Measurements from ENCODE around the gene ERGIC3. TPM values are rescaled to one million over a fixed set of nuclear protein-coding genes. Genes with fewer than 3 reads are reported as not detected.

Gene ERGIC3
- total and polyA plus RNA-seq, 10 of the 15 experiments (the other 5 are each of a cell fraction or from before 2014, with no cell fraction given): 90.4 to 210 (median 139) TPM

DNA sequence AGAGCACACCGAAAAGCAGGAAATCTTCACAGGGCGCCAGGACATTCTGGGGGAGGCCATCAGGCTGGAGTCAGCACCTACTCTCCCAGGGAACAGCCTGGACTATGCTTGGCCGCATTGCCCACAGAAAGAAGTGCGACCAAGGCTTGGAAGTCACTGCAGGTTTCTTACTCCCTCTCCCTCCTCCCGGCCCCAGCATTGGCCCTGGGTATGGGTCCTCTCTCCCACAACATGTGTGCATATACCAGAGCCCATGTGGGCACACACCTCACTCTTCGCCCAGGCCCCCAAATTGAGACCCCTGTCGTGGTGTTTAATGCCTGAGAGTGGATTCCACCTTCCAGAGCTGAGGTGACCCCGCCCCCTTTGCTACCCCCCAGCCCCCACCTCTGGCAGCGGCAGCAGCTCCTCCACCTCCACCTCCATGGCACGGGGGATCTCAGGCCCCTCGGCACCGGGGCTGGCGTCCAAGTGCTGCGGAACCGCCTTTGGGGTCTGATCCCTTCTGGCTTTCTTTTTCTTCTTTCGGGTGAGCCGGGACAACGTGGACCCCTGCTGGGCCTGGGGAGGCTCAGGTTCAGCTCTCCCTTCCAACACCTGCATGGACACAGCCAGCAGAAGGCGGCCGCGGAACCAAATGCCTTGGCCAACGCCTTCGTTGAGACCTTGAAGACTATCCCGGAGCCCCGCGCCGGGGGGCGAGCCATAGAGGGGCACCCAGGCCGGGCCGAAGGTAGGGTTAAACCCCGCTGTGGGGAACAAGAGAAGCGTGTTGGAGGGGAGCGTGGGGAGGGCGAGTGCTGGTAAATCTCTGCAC, 58.5 kb downstream of the ERGIC3 start (continued):
- TF ChIP-seq, protein P1, sequence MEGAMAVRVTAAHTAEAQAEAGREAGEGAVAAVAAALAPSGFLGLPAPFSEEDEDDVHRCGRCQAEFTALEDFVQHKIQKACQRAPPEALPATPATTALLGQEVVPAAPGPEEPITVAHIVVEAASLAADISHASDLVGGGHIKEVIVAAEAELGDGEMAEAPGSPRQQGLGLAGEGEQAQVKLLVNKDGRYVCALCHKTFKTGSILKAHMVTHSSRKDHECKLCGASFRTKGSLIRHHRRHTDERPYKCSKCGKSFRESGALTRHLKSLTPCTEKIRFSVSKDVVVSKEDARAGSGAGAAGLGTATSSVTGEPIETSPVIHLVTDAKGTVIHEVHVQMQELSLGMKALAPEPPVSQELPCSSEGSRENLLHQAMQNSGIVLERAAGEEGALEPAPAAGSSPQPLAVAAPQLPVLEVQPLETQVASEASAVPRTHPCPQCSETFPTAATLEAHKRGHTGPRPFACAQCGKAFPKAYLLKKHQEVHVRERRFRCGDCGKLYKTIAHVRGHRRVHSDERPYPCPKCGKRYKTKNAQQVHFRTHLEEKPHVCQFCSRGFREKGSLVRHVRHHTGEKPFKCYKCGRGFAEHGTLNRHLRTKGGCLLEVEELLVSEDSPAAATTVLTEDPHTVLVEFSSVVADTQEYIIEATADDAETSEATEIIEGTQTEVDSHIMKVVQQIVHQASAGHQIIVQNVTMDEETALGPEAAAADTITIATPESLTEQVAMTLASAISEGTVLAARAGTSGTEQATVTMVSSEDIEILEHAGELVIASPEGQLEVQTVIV (IDR thresholded peaks at IDR 0.05; ENCODE audit: borderline replicate concordance, partially characterized antibody): no peak
- TF ChIP-seq TCF3 (IDR thresholded peaks at IDR 0.05; ENCODE audit: borderline replicate concordance, insufficient read depth, low read depth, low read length) (no peak), MEF2B (IDR thresholded peaks at IDR 0.05; ENCODE audit: partially characterized antibody, poor library complexity, severe bottlenecking) (no peak), FOS (IDR thresholded peaks at IDR 0.05; ENCODE audit: borderline replicate concordance, extremely low read depth, insufficient read length) (no peak), SIN3A (IDR thresholded peaks at IDR 0.05; ENCODE audit: low read depth, low read length) (no peak)

Measured in GM12878 (cell line).